ENCODE results near the gene FOXG1. TPM values are rescaled to one million over a fixed set of nuclear protein-coding genes. Genes with fewer than 3 reads are reported as not detected.
A peak's percentile ranks its signal among the peaks of the same experiment; 100 is the strongest.

Gene FOXG1
- total RNA-seq, 1 donor from 2014 or later, result 1.4 TPM

DNA sequence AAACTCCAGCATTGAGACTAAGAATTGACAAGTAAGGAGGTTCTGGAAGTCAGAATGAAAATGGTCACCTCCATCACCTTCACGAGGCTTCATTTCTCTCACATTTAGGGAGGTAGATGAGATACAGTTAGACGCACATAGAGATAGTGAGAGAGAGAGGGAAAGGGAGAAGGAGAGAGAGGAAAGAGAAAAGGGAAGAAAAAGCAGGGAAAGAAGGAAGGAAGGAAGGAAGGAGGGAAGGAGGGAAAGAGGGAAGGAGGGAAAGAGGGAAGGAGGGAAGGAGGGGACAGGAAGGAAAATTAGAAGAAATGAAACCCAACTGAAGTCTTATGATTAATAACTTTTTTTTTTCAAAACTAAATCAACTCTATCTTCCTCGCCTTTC lies 10.7 kb upstream of the FOXG1 start:
- Mint-ChIP-seq H3K4me3 (ENCODE audit: low read depth) (no peak overlapping the region), H3K27me3 (peaks cover 82% of the 10 kb centered on the region), H3K27ac (no peak overlapping the region), H3K9me3 (ENCODE audit: low read depth) (no peaks in the 10 kb centered on the region), H3K36me3 (ENCODE audit: insufficient read depth) (no peaks in the 10 kb centered on the region), H3K4me1 (ENCODE audit: low read depth) (peaks cover 16% of the 10 kb centered on the region)
- TF ChIP-seq CTCF (IDR thresholded peaks at IDR 0.05; ENCODE audit: unreplicated experiment), result no peak
- no peak for DNase-seq (ENCODE audit: low spot score, unreplicated experiment)

GRCh38 chr14:28756269-28756883 lies 10.2 kb upstream of the FOXG1 start:
- H3K4me1 Mint-ChIP-seq (ENCODE audit: low read depth), result peaks cover 16% of the 10 kb centered on the region
- H3K27me3 Mint-ChIP-seq, result peaks cover 85% of the 10 kb centered on the region
- no peak for TF ChIP-seq CTCF (IDR thresholded peaks at IDR 0.05; ENCODE audit: unreplicated experiment)
- H3K9me3 Mint-ChIP-seq (ENCODE audit: low read depth), result no peaks in the 10 kb centered on the region
- H3K36me3 Mint-ChIP-seq (ENCODE audit: insufficient read depth), result no peaks in the 10 kb centered on the region
- H3K4me3 Mint-ChIP-seq (ENCODE audit: low read depth), result no peak overlapping the region
- no peak overlapping the region for H3K27ac Mint-ChIP-seq
- DNase-seq (ENCODE audit: low spot score, unreplicated experiment), result no peak

GRCh38 chr14:28756884-28757570 lies 9.6 kb upstream of the FOXG1 start:
- TF ChIP-seq CTCF (IDR thresholded peaks at IDR 0.05; ENCODE audit: unreplicated experiment), result peak; percentile 79
- peaks cover 89% of the 10 kb centered on the region for H3K27me3 Mint-ChIP-seq
- H3K27ac Mint-ChIP-seq, result peak overlapping the region; percentile 26
- no peaks in the 10 kb centered on the region for H3K36me3 Mint-ChIP-seq (ENCODE audit: insufficient read depth)
- no peak overlapping the region for H3K4me3 Mint-ChIP-seq (ENCODE audit: low read depth)
- no peak for DNase-seq (ENCODE audit: low spot score, unreplicated experiment)
- peaks cover 16% of the 10 kb centered on the region for H3K4me1 Mint-ChIP-seq (ENCODE audit: low read depth)
- no peaks in the 10 kb centered on the region for H3K9me3 Mint-ChIP-seq (ENCODE audit: low read depth)

- Mint-ChIP-seq H3K9me3 (ENCODE audit: low read depth) (no peaks in the 10 kb centered on the region), H3K4me1 (ENCODE audit: low read depth) (peaks cover 16% of the 10 kb centered on the region), H3K36me3 (ENCODE audit: insufficient read depth) (no peaks in the 10 kb centered on the region), H3K27me3 (peaks cover 96% of the 10 kb centered on the region), H3K4me3 (ENCODE audit: low read depth) (no peak overlapping the region), H3K27ac (no peak overlapping the region)
- no peak for TF ChIP-seq CTCF (IDR thresholded peaks at IDR 0.05; ENCODE audit: unreplicated experiment)
- DNase-seq (ENCODE audit: low spot score, unreplicated experiment), result no peak
Observed at GRCh38 chr14:28757786-28758185, 8.8 kb upstream of the FOXG1 start.

GRCh38 chr14:28758253-28758884 lies 8.2 kb upstream of the FOXG1 start:
- no peak for TF ChIP-seq CTCF (IDR thresholded peaks at IDR 0.05; ENCODE audit: unreplicated experiment)
- Mint-ChIP-seq H3K4me3 (ENCODE audit: low read depth) (no peak overlapping the region), H3K4me1 (ENCODE audit: low read depth) (peaks cover 16% of the 10 kb centered on the region), H3K9me3 (ENCODE audit: low read depth) (no peaks in the 10 kb centered on the region), H3K36me3 (ENCODE audit: insufficient read depth) (no peaks in the 10 kb centered on the region), H3K27me3 (peaks cover 95% of the 10 kb centered on the region), H3K27ac (no peak overlapping the region)
- DNase-seq (ENCODE audit: low spot score, unreplicated experiment), result no peak
